WTC11 (cell line): Measurements from ENCODE around the gene FMO4.

ENCODE experiments used
- ATF1 ChIP-seq: sonication (generic); formaldehyde crosslinking; IDR thresholded peaks from 2 replicates; pipeline ENCODE4 v1.8.1; 2023; ENCODE audit warnings: mild to moderate bottlenecking, moderate library complexity, missing genetic modification reagents
- CREB1 ChIP-seq: sonication (generic); formaldehyde crosslinking; IDR thresholded peaks from 2 replicates; pipeline ENCODE4 v1.8.0; 2023; ENCODE audit warnings: mild to moderate bottlenecking, missing genetic modification reagents
- CTCF ChIP-seq: fragments of 200-600 bp; IDR thresholded peaks from 2 replicates; pipeline ENCODE4 v1.8.0; 2022; ENCODE audit warnings: antibody characterized with exemption
- E2F1 ChIP-seq: sonication (generic); formaldehyde crosslinking; IDR thresholded peaks from 2 replicates; pipeline ENCODE4 v1.8.0; 2022; ENCODE audit warnings: mild to moderate bottlenecking, missing genetic modification reagents
- FOXP4 ChIP-seq: sonication (generic); formaldehyde crosslinking; IDR thresholded peaks from 2 replicates; pipeline ENCODE4 v1.8.0; 2022; ENCODE audit warnings: mild to moderate bottlenecking, missing genetic modification reagents
- MLX ChIP-seq: sonication (generic); formaldehyde crosslinking; IDR thresholded peaks from 2 replicates; pipeline ENCODE4 v1.8.1; 2023; ENCODE audit warnings: mild to moderate bottlenecking, missing genetic modification reagents, moderate library complexity
- NFYB ChIP-seq: sonication (generic); formaldehyde crosslinking; conservative IDR thresholded peaks from 2 replicates; pipeline ENCODE4 v1.8.0; 2022; ENCODE audit warnings: low read depth, missing genetic modification reagents
- NR2C2 ChIP-seq: sonication (generic); formaldehyde crosslinking; IDR thresholded peaks from 2 replicates; pipeline ENCODE4 v1.8.0; 2022; ENCODE audit warnings: mild to moderate bottlenecking, missing genetic modification reagents
- SP1 ChIP-seq: sonication (generic); formaldehyde crosslinking; conservative IDR thresholded peaks from 2 replicates; pipeline ENCODE4 v1.8.1; 2022; ENCODE audit warnings: missing genetic modification reagents
- ZNF263 ChIP-seq: sonication (generic); formaldehyde crosslinking; IDR thresholded peaks from 2 replicates; pipeline ENCODE4 v1.8.1; 2022; ENCODE audit warnings: low read depth, mild to moderate bottlenecking, moderate library complexity, missing genetic modification reagents
- TF ChIP-seq, protein P1 (sequence below): sonication (generic); formaldehyde crosslinking; IDR thresholded peaks from 2 replicates; pipeline ENCODE4 v1.8.0; 2022; ENCODE audit warnings: mild to moderate bottlenecking, missing genetic modification reagents
- TF ChIP-seq, protein P2 (sequence below): sonication (generic); formaldehyde crosslinking; conservative IDR thresholded peaks from 2 replicates; pipeline ENCODE4 v1.8.1; 2022; ENCODE audit warnings: mild to moderate bottlenecking, missing genetic modification reagents
- TF ChIP-seq, protein P3 (sequence below): sonication (generic); formaldehyde crosslinking; IDR thresholded peaks from 2 replicates; pipeline ENCODE4 v1.8.1; 2022; ENCODE audit warnings: low read depth, mild to moderate bottlenecking, moderate library complexity, missing genetic modification reagents, borderline replicate concordance

DNA sequence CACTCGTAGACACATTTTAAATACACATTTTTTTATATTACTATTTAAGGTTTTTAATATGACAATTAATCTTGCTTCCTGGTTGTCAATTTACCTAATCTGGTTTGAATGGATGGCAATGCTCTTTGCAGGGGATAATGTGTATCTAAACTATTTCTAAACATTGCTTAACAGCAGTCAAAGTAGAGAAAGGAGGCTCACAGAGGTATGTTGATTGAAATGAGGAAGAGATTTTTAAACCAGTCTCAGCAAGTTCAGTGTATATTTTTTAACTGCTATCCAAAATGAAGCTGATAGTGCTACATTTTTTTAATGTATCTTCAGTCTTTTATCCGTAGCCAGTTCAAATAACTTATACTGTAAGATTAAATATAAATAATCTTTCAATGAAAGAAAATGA, 48.3 kb upstream of the FMO4 start:
- TF ChIP-seq NFYB: no peak
- TF ChIP-seq, protein P1, sequence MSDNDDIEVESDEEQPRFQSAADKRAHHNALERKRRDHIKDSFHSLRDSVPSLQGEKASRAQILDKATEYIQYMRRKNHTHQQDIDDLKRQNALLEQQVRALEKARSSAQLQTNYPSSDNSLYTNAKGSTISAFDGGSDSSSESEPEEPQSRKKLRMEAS (CRISPR knock-in tag): no peak
- no peak for TF ChIP-seq CTCF
- TF ChIP-seq, protein P2, sequence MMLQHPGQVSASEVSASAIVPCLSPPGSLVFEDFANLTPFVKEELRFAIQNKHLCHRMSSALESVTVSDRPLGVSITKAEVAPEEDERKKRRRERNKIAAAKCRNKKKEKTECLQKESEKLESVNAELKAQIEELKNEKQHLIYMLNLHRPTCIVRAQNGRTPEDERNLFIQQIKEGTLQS (CRISPR knock-in tag): no peak
- no peak for TF ChIP-seq ZNF263 (CRISPR knock-in tag)
- TF ChIP-seq FOXP4 (CRISPR knock-in tag): no peak
- TF ChIP-seq CREB1: no peak
- TF ChIP-seq, protein P3, sequence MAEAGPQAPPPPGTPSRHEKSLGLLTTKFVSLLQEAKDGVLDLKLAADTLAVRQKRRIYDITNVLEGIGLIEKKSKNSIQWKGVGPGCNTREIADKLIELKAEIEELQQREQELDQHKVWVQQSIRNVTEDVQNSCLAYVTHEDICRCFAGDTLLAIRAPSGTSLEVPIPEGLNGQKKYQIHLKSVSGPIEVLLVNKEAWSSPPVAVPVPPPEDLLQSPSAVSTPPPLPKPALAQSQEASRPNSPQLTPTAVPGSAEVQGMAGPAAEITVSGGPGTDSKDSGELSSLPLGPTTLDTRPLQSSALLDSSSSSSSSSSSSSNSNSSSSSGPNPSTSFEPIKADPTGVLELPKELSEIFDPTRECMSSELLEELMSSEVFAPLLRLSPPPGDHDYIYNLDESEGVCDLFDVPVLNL (CRISPR knock-in tag): no peak
- no peak for TF ChIP-seq ATF1 (CRISPR knock-in tag)
- no peak for TF ChIP-seq SP1 (CRISPR knock-in tag)
- no peak for TF ChIP-seq E2F1 (CRISPR knock-in tag)
- no peak for TF ChIP-seq NR2C2 (CRISPR knock-in tag)
- TF ChIP-seq MLX (CRISPR knock-in tag): no peak
